NCI-H1417 treated with DMSO at 0.1 percent for 48 hours (cell line): ENCODE results near the gene EPB41L4A.

Experiments
- DNase-seq: peaks from one replicate; lab custom pipeline; 2025; lab: John Stamatoyannopoulos, UW

EPB41L4A gene

DNA sequence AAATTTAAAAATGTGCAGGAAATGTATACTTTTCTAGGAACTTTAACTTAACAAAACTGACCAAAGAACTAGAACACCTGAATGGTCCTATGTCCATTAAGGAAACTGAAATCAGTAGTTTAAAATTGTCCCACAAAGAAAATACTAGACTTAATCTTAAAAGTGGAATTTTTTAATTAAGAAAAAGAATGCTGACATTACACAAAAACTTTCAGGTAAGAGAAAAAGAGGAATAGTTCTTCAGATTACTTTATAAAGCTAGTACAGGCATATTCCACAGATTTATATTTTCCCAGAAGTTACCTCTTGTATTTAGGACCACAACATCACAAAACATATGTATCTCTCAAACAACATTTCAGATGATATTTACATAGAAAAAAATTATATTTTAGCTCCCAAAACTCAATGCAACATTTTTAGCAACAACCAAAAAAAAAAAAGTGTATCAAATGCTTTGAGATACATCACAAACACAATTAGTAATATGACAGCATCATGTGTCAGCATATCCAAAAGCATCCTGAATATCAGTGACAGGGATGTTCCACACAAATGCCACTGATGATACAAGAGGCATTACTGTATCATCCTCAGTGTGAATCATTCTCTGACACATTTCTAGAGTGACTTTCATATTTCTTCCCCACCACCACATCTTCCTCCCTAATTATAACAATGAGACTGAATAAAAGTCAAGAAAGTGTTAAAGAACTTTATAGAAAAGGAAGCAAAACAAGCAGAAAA, 264.0 kb downstream of the EPB41L4A start:
- no peak for DNase-seq

DNA sequence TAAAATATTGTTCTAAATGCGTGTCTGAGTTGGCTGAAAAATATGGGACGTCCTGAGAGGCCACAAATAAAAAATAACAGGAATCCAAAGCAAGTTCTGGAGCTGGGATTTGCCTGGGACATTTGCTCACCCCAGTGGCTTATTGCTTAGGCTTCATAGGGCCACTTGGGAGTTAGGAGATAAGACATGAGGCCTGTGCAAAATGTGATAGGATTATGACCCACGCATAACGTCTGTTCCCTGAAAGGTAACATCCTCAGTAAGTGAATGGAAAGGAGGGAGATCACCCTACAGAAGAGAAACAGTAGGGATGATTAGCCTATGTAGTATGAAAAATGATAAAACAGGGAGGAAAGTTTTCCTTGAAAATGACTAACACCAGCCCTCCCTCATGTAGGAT, 269.4 kb downstream of the EPB41L4A start:
- DNase-seq, result no peak

GRCh38 chr5:112146323-112147226, 272.5 kb downstream of the EPB41L4A start:
- peak; percentile 2 for DNase-seq

DNA sequence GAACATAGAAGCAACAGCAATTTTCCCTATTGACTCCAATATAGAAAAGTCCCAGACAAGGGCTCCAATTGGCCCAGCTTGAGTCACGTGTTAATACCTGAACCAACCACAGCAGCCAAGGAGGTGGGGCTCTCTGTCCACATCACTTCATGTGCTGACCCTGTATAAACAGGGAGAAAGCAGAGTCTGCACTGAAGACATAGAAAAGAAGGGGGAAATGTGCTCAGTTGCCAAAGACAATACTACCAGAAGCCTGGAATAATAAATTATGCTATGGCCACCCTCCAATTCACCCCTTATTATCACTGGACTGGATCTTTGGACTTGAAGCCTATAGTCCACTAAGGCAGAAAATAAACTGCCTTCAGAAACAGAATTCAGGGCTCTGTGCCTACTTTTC, 275.4 kb downstream of the EPB41L4A start:
- no peak for DNase-seq

DNA sequence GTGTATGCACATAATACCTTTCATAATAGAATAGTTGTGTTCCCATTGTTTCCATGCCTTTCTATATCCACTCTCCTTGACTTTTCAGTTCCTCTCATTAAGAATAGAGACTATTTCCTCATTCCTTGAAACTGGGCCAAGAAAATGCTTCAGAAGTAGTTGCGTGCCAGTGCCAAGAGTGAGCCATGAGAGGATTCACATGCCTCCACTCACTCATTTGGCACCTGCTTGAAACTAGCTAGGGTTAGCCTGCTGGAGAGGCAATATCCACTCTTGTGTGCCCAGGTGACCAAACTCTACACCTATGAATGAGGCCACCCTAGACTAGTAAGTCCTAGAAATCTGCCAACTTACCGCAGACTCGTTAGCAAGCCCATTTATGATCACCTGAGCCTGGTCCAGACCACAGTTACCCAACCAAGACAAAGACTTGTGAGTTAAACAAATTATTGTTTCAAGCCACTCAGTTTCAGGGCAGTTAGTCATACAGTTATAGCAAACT, 276.3 kb downstream of the EPB41L4A start:
- DNase-seq, result no peak

- no peak for DNase-seq
These were observed 277.5 kb downstream of the EPB41L4A start for GRCh38 chr5:112141582-112141981.

DNA sequence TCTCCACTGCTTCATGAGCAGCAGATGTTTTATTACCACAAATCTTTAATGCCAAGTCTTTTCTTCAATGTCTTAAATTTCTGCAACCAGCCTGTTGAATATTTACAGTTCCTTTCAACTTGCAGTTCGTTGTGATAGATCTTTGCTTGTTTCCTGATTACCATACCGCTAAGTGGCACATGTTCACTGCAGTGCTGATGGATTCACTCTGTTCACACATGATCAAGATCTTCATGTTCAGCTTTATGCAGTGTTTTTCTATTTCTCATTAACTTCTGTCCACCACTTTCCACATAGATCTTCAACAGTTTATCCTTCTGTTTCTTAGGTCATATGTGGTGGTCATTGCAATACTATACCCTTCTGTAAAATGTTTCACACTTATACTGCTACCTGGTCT, 280.6 kb downstream of the EPB41L4A start:
- DNase-seq, result no peak

DNA sequence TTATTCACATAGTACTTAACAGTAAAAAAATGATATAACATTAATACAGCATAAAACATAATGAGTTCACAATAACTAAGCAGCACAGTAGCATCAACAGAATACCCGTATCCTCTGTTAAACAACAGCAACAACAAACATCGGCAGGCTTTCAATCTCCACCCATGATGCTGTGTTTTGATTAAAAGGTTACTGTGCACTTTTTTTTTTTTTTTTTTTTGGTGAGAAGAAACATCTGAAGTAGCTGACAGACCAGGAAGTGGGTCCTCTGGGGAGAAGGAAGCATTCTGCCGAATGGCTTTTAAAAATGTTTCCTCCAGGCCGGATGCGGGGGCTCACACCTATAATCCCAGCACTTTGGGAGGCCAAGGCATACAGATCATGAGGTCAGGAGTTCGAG, 282.3 kb downstream of the EPB41L4A start:
- no peak for DNase-seq

DNA sequence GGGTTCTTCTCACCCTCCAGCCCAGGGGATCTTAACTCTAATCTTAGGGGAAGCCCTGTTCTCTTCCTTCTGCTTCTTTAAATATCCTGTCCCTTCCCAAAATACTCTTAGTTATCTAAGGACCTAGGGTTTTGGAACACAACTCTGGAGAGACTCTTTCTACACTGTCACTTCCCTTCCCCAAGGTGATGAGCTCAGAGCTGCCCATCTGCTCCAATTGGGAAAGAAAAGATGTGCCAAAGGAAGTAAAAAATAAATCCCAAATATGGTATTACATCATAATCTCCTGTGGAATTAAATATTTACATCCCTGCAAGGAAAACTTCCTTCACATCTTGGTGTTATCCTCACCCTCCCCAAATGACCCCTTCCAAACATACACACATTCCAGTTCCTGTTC, 291.2 kb downstream of the EPB41L4A start:
- DNase-seq, result no peak

GRCh38 chr5:112126982-112127381, 292.1 kb downstream of the EPB41L4A start:
- no peak for DNase-seq

GRCh38 chr5:112125903-112126302, 293.2 kb downstream of the EPB41L4A start:
- DNase-seq, result no peak

DNA sequence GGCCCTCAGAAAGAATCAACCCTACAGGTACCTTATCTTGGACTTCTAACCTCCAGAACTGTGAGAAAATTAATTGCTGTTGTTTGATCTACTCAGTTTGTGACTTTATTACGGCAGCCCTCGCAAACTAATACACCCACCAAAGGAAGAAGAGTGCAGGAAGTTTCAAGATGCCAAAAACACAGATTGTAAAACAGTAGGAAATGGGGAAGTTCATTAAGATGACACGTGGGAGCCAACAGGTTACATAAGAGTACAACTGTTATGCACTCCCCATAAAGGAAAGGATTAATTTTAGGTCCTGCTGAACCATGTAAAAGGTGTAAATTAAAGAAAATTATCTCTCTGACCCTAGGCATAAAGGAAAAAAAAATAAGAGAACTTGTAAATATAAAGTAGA, 294.3 kb downstream of the EPB41L4A start:
- no peak for DNase-seq

DNA sequence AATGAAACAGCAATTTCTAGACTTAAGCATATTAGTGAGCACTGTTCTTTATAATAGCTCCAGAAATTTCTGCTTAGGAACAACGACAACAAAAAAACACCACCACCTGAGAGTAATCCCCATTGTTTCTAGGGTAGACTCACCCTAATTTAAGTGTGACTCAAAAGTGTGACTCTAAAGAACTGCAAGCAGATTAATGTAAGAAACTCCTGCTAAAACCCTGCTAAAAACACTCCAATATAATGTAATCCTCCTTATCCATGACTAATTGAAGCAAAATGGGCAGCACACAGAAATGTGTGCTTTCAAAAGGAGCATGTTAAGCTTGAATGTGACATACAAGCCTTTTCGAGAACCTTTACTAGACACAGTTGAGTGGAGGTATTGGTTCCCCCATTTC, 296.0 kb downstream of the EPB41L4A start:
- DNase-seq, result no peak

GRCh38 chr5:112122353-112122752, 296.7 kb downstream of the EPB41L4A start:
- no peak for DNase-seq

DNA sequence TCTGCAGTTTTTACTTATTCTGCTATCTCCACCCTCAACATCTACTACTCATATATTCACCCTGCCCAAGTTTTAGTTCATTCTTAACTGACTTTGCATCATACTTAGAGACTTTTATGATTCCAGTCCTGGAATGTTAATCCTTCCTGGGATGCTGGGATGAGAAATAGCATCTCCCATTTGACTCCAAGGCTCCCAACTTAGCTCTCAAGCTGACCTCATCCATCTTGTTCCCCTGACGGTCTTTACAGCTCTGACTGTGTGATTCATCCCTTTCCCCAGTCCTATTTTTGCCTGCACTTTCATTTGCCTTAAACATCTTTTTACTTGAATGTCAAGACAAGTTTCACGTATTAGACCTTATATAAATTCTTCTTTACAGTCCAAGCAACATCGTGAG, 297.8 kb downstream of the EPB41L4A start:
- no peak for DNase-seq

- DNase-seq, result no peak
These were observed 299.1 kb downstream of the EPB41L4A start for GRCh38 chr5:112119969-112120368.

DNA sequence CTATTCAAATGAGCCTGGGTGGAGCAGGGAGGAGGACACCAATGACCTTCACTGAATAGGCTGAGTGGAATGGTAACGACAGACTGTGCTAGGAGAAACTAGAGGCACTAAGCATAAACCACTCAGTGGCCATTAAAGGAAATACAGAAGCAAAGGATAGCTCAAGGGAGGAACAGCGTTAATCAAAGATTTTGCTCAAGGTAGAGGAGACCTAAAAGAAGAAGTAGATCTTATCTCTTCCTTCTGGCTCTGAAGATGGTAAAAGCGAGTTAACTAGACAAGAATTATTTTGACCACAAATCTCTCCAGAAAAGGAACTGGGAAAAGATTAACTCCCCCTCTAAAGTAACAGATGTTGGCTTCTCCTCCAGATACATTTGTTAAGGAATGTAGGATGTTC, 299.6 kb downstream of the EPB41L4A start:
- DNase-seq, result no peak

DNA sequence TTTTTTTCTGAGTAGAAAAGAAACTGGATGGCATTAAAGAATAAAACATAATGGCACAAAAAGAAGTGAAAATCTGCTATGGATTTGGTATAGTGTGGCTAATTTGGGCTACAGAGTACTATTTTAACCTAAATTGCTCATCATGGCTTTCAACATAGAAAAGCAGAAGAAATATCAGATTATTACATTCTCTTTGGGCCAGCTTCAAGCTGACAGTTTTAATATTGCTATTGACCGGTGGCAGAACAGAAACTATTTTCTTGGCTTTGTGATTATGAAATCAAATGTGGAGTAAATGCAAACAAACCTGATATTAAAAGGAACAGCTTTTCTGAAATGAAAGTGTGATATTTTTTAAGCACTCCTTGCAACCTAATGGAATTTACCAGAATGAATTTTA, 301.5 kb downstream of the EPB41L4A start:
- DNase-seq, result no peak

- no peak for DNase-seq
These were observed 302.7 kb downstream of the EPB41L4A start for GRCh38 chr5:112116371-112116770.

GRCh38 chr5:112113565-112113964, 305.5 kb downstream of the EPB41L4A start:
- DNase-seq, result no peak
